PFSK-1 (cell line): Measurements from ENCODE around the gene SUFU.

ENCODE experiments used
- FOXP2 ChIP-seq: optimal IDR thresholded peaks from 2 replicates; pipeline ENCODE3; 2011; ENCODE audit warnings: borderline replicate concordance, control low read depth, inconsistent platforms; ENCODE audit not compliant: insufficient read depth; ENCODE audit errors: extremely low read length, extremely low read depth
- POLR2AphosphoS5 ChIP-seq: IDR thresholded peaks from 2 replicates; pipeline ENCODE4 v1.6.1; 2012; ENCODE audit warnings: low read depth, mild to moderate bottlenecking, control low read depth, low read length, moderate library complexity
- SIN3A ChIP-seq: IDR thresholded peaks from 2 replicates; pipeline ENCODE4 v1.6.1; 2012; ENCODE audit warnings: mild to moderate bottlenecking, low read length, moderate library complexity, borderline replicate concordance; ENCODE audit not compliant: insufficient read depth
- TAF1 ChIP-seq: IDR thresholded peaks from 2 replicates; pipeline ENCODE4 v1.6.1; 2012; ENCODE audit warnings: low read length, control low read depth, borderline replicate concordance; ENCODE audit not compliant: insufficient read depth
- TF ChIP-seq, protein P1 (sequence below), 2 experiments: IDR thresholded peaks; 2 replicates each; pipeline versions ENCODE4 v1.6.1 to v1.8.0; 2011 to 2012; ENCODE audit warnings: low read depth in 2 of 2, low read length in 2 of 2, control low read depth in 1 of 2, inconsistent platforms in 1 of 2, mild to moderate bottlenecking in 1 of 2, moderate library complexity in 1 of 2; ENCODE audit not compliant: insufficient read depth in 1 of 2

Gene SUFU

DNA sequence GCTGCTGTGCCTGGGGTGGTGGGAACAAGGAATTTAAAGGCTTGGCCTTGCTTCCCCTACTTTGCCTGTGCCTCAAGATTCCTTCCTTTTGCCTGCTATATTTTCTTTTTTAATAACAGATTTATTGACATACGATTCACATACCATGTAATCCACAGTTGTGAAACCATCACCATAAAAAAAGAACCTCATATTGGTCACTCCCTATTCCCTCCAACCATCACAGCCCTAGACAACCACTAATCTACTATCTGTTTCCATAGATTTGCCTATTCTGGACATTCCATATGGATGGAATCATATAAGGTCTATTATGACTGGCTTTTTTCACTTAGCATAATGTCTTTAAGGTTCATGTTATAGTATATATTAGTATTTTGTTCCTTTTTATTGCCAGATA lies 81.3 kb downstream of the SUFU start:
- TF ChIP-seq TAF1 (no peak), FOXP2 (no peak), SIN3A (no peak), POLR2AphosphoS5 (no peak)
- TF ChIP-seq, protein P1, sequence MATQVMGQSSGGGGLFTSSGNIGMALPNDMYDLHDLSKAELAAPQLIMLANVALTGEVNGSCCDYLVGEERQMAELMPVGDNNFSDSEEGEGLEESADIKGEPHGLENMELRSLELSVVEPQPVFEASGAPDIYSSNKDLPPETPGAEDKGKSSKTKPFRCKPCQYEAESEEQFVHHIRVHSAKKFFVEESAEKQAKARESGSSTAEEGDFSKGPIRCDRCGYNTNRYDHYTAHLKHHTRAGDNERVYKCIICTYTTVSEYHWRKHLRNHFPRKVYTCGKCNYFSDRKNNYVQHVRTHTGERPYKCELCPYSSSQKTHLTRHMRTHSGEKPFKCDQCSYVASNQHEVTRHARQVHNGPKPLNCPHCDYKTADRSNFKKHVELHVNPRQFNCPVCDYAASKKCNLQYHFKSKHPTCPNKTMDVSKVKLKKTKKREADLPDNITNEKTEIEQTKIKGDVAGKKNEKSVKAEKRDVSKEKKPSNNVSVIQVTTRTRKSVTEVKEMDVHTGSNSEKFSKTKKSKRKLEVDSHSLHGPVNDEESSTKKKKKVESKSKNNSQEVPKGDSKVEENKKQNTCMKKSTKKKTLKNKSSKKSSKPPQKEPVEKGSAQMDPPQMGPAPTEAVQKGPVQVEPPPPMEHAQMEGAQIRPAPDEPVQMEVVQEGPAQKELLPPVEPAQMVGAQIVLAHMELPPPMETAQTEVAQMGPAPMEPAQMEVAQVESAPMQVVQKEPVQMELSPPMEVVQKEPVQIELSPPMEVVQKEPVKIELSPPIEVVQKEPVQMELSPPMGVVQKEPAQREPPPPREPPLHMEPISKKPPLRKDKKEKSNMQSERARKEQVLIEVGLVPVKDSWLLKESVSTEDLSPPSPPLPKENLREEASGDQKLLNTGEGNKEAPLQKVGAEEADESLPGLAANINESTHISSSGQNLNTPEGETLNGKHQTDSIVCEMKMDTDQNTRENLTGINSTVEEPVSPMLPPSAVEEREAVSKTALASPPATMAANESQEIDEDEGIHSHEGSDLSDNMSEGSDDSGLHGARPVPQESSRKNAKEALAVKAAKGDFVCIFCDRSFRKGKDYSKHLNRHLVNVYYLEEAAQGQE (IDR thresholded peaks at IDR 0.05; ENCODE audit: insufficient read depth in 1 of 2, low read depth in 2 of 2, low read length in 2 of 2): no peak

DNA sequence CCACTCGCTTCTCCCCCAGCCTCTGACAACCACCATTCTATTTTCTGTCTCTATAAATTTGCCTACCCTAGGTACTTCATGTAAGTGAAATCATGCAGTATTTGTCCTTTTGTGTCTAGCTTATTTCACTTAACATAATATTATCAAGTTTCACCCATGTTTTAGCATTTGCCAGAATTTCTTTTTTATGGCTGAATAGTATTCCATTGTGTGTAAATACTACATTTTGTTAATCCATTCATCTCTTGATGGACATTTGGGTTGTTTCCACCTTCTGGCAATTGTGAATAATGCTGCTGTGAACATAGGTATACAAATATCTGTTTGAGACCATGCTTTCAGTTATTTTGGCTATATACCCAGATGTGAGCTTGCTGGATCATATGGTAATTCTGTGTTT lies 83.1 kb downstream of the SUFU start:
- TF ChIP-seq POLR2AphosphoS5 (no peak), SIN3A (no peak), TAF1 (no peak), FOXP2 (no peak)

DNA sequence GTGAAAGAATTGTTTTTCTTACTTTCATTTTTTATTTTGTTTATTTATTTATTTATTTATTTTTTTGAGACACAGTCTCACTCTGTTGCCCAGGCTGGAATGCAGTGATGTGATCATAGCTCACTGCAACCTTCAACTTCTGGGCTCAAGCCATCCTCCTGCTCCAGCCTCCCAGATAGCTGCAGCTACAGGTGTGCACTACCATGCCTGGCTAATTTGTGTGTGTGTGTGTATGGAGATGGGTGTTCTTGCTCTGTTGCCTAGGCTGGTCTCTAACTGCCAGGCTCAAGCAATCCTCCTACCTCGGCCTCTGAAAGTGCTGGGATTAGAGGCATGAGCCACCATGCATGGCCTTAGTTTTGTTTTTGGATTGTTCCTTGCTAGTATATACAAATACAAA lies 85.1 kb downstream of the SUFU start:
- TF ChIP-seq TAF1: no peak
- TF ChIP-seq, protein P1 (IDR thresholded peaks at IDR 0.05; ENCODE audit: insufficient read depth in 1 of 2, low read depth in 2 of 2, low read length in 2 of 2): no peak
- no peak for TF ChIP-seq SIN3A

DNA sequence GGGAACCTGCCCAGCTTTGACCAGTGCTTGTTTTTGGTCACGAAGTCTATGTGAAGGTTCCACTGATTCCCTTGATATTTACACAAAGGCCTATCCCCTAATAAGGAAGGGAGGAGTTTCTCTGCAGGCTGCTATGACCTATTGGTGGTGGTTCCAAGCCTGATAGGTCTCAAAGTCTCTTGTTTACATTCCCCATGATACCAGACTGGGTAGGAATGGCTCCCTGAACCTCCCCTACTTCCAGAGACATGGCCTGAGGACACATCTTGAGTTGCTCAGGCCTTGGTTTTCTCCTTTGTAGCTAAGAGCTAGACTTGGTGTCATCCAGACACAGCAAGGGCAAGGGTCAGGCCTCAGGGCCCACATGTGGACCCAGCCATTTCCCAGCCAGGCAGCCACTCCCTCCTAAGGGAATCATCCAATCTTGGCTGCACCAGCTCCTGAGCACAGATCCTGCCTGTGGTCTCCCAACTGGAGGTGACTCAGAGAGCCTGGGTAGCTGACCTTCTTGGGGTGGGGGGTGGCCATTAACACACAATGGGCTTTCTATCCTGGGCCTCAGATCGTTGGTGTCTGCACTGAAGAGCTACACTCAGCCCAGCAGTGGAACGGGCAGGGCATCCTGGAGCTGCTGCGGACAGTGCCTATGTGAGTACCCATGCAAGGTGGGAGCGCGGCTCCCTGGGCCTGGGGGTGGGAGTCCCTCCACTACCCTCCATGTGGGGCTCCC lies 89.5 kb downstream of the SUFU start:
- TF ChIP-seq, protein P1 (IDR thresholded peaks at IDR 0.05; ENCODE audit: insufficient read depth in 1 of 2, low read depth in 2 of 2, low read length in 2 of 2): no peak
- TF ChIP-seq FOXP2 (no peak), SIN3A (no peak), TAF1 (no peak), POLR2AphosphoS5 (no peak)

DNA sequence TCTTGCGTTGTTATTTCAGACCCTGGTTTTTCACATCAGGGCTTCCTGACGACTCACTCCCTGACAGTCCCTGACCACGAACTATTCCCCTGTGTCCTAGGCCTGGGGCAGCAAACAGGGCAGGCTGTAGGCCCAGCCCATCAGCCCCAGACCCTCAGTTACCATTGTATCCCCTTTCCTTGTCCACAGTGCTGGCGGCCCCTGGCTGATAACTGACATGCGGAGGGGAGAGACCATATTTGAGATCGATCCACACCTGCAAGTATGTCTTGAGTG lies 90.0 kb downstream of the SUFU start:
- TF ChIP-seq FOXP2: no peak
- no peak for TF ChIP-seq SIN3A
- no peak for TF ChIP-seq POLR2AphosphoS5
- TF ChIP-seq, protein P1 (IDR thresholded peaks at IDR 0.05; ENCODE audit: insufficient read depth in 1 of 2, low read depth in 2 of 2, low read length in 2 of 2): no peak
- TF ChIP-seq TAF1: no peak
